Fibroblast of lung (primary cell): Measurements from ENCODE around the gene GALR1.

Experiments
- CTCF ChIP-seq, 2 donors: IDR thresholded peaks in 1 of 2; conservative IDR thresholded peaks in 1 of 2; 1 replicate in 1 of 2; 2 replicates in 1 of 2; pipeline ENCODE4 v1.5.1; 2011 to 2012; ENCODE audit warnings: low read length in 2 of 2, control low read depth in 1 of 2, inconsistent platforms in 1 of 2, low read depth in 1 of 2, mild to moderate bottlenecking in 1 of 2
- EZH2 ChIP-seq: IDR thresholded peaks from 2 replicates; pipeline ENCODE4 v1.5.1; 2012; ENCODE audit warnings: low read length, control low read depth, mild to moderate bottlenecking; ENCODE audit errors: missing control alignments

- no peak for TF ChIP-seq CTCF (conservative IDR thresholded peaks at IDR 0.05 in 1 of 2, IDR thresholded peaks at IDR 0.05 in 1 of 2; ENCODE audit: low read depth in 1 of 2, low read length in 2 of 2)
- TF ChIP-seq EZH2, result no peak
Measured at GRCh38 chr18:77271576-77272481, 22.2 kb downstream of the GALR1 start.
